ENCODE results near the gene PDSS1.
"Not testable (repeated sequence)": the region's sequence is repeated elsewhere in the genome, so short reads cannot be mapped to it uniquely, and the experiment has no call there.

The PDSS1 gene

GRCh38 chr10:26777686-26778085 lies 80.2 kb downstream of the PDSS1 start:
- in situ Hi-C loops (cut with HindIII; ENCODE audit: low pct_unique_long_range_greater_than_20kb, low sequenced_read_pairs) = no loop called here
- DNase-seq (ENCODE audit: low read depth in 1 of 2, low spot score in 1 of 2) = no peak

GRCh38 chr10:26779176-26779860 lies 81.8 kb downstream of the PDSS1 start:
- no peak for TF ChIP-seq JUND (IDR thresholded peaks at IDR 0.05; ENCODE audit: low read depth)
- in situ Hi-C loops (cut with HindIII; ENCODE audit: low pct_unique_long_range_greater_than_20kb, low sequenced_read_pairs) = no loop called here
- DNase-seq (ENCODE audit: low read depth in 1 of 2, low spot score in 1 of 2) = no peak

More at GRCh38 chr10:26777686-26778085, 80.2 kb downstream of the PDSS1 start:
- TF ChIP-seq JUND (IDR thresholded peaks at IDR 0.05; ENCODE audit: low read depth) = no peak

GRCh38 chr10:26780106-26780792 lies 82.7 kb downstream of the PDSS1 start:
- no peak for DNase-seq (ENCODE audit: low read depth in 1 of 2, low spot score in 1 of 2)
- in situ Hi-C loops (cut with HindIII; ENCODE audit: low pct_unique_long_range_greater_than_20kb, low sequenced_read_pairs) = no loop called here

GRCh38 chr10:26780793-26781601 lies 83.5 kb downstream of the PDSS1 start:
- in situ Hi-C loops (cut with HindIII; ENCODE audit: low pct_unique_long_range_greater_than_20kb, low sequenced_read_pairs) = no loop called here
- no peak for TF ChIP-seq JUND (IDR thresholded peaks at IDR 0.05; ENCODE audit: low read depth)
- DNase-seq (ENCODE audit: low read depth in 1 of 2, low spot score in 1 of 2) = peak in 1 of 2 experiments; percentile 34

More at GRCh38 chr10:26780106-26780792, 82.7 kb downstream of the PDSS1 start:
- no peak for TF ChIP-seq JUND (IDR thresholded peaks at IDR 0.05; ENCODE audit: low read depth)

- DNase-seq (ENCODE audit: low read depth in 1 of 2, low spot score in 1 of 2) = no peak
- no peak for TF ChIP-seq JUND (IDR thresholded peaks at IDR 0.05; ENCODE audit: low read depth)
- in situ Hi-C loops (cut with HindIII; ENCODE audit: low pct_unique_long_range_greater_than_20kb, low sequenced_read_pairs) = no loop called here
These were observed 84.3 kb downstream of the PDSS1 start for GRCh38 chr10:26781797-26782196.

GRCh38 chr10:26787362-26787761 lies 89.9 kb downstream of the PDSS1 start:
- in situ Hi-C loops (cut with HindIII; ENCODE audit: low pct_unique_long_range_greater_than_20kb, low sequenced_read_pairs) = no loop called here
- no peak for TF ChIP-seq JUND (IDR thresholded peaks at IDR 0.05; ENCODE audit: low read depth)

GRCh38 chr10:26789779-26790178 lies 92.3 kb downstream of the PDSS1 start:
- not testable (repeated sequence) for DNase-seq (ENCODE audit: low read depth in 1 of 2, low spot score in 1 of 2)

More at GRCh38 chr10:26787362-26787761, 89.9 kb downstream of the PDSS1 start:
- DNase-seq (ENCODE audit: low read depth in 1 of 2, low spot score in 1 of 2) = no peak

GRCh38 chr10:26790221-26790995 lies 92.9 kb downstream of the PDSS1 start:
- TF ChIP-seq JUND (IDR thresholded peaks at IDR 0.05; ENCODE audit: low read depth) = no peak
- in situ Hi-C loops (cut with HindIII; ENCODE audit: low pct_unique_long_range_greater_than_20kb, low sequenced_read_pairs) = no loop called here
- DNase-seq (ENCODE audit: low read depth in 1 of 2, low spot score in 1 of 2) = no peak

More at GRCh38 chr10:26789779-26790178, 92.3 kb downstream of the PDSS1 start:
- in situ Hi-C loops (cut with HindIII; ENCODE audit: low pct_unique_long_range_greater_than_20kb, low sequenced_read_pairs) = not testable (repeated sequence)

- in situ Hi-C loops (cut with HindIII; ENCODE audit: low pct_unique_long_range_greater_than_20kb, low sequenced_read_pairs) = no loop called here
- TF ChIP-seq JUND (IDR thresholded peaks at IDR 0.05; ENCODE audit: low read depth) = no peak
- DNase-seq (ENCODE audit: low read depth in 1 of 2, low spot score in 1 of 2) = no peak
These were observed 95.4 kb downstream of the PDSS1 start for GRCh38 chr10:26792758-26793495.
